GM19240 (cell line): ENCODE results near the gene SPON1.
"Not testable (repeated sequence)": the region's sequence is repeated elsewhere in the genome, so short reads cannot be mapped to it uniquely, and the experiment has no call there.

Experiments used
- DNase-seq: peaks from one replicate; pipeline ENCODE4 v3.0.0; 2011; ENCODE audit warnings: low spot score; ENCODE audit not compliant: insufficient read length

SPON1 gene

GRCh38 chr11:13962562-13963168 lies at the start of gene SPON1:
Gene SPON1 (plus strand): TSS chr11:13962723. CDS start chr11:13962905, 182 bp downstream.
- DNase-seq: no peak

DNA sequence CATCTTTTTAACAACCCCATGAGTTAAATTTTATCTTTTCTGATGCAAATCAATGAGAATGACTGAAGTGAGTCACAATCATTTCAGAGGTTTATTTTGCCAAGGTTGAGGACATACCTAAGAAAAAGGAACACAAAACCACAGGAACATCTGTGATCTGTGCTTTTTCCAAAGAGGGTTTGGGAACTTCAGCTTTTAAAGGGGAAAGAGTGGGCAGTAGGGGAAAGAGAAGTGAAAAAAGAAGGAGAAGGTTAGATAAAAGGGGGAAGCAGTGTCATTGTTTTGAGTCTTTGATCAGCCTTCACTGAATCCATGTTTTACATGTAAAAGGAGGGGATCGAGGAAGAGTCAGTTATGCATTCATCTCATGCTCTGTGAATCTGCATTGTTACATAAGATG lies 45.3 kb upstream of the SPON1 start:
- no peak for DNase-seq

GRCh38 chr11:13917904-13918303 lies 44.6 kb upstream of the SPON1 start:
- no peak for DNase-seq

GRCh38 chr11:13920756-13921155 lies 41.8 kb upstream of the SPON1 start:
- no peak for DNase-seq

- no peak for DNase-seq
Observed at GRCh38 chr11:13921545-13921944, 41.0 kb upstream of the SPON1 start.

GRCh38 chr11:13923182-13923581 lies 39.3 kb upstream of the SPON1 start:
- DNase-seq: no peak

DNA sequence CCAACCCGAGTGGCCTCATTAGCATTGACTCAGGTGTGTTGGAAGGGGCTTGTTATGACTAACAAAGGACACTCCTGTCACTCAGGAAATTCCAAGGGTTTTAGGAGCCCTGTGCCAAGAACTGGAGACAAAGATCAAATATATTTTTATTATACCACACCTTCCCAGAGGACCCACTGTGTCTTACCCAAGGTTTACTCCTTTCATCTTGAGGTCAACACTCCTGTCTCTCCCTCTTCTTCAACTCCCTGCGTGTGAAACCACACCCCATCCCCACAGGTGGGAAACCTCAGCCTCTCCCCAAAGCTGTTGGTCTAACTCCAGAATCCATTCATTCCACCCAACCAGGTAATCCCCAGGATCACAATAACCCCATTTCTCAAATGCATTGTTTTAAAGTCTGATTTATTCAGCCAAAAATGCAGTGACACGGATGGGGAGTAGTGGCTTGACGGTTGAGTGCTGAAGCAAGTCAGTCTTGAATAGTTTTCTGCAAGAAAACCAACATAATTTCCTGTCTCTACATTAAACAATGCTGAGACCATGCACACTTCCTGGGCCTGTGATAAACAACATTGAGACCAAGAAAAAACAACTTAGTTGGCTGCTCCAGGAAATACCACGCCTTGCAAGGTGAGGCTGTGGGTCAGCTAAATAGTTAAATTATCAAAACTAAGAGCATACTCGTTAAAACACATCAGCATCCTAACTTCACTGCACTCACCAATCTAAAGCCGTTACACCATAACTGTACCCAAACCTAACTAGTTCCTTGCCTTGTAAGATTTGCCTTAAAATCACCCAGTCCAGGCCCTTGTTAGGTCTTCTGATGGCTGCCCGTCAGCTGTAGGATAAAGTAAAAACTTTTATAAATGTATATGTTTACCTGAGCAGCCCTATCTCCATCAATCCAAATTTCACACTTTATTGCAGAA lies 38.5 kb upstream of the SPON1 start:
- DNase-seq: no peak

DNA sequence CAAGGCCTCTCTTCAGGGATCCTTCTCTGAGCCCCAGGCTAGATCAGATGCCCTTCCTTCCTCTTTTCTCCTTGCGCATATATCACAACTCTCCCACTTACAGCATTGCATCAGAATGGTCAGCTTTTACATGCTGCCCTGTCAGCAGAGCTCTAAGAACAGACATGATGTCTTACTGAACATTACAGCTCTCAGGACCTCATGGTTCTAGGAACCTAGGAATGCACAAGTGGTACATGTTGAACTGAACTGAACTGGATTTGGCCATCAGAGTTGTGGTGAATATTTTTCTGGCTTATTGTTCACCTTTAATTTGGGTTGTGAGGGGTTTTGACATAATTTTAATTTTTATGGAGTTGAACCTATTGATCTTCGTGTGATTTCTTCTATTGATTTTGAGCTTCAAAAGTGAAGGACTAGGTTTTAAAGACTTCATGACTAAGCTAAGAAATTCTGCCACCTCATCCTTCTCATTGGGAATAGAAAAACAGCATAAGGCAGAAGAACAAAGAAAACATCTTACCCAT lies 37.7 kb upstream of the SPON1 start:
- DNase-seq: no peak

DNA sequence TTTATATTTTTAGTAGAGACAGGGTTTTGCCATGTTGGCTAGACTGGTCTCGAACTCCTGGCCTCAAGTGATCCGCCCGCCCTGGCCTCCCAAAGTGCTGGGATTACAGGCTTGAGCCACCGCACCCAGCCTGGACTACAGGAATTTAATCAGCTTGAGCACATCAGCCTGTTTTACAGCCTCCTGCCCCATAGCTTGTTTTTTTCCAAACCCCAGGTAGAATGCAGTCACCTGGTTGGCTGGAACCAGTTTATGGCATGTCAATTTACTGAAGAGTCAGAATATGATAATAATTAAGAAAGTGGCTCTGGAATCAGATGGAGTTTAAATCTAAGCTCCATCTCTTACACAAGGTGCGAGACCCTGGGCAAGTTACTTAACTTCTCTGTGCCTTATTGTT lies 36.2 kb upstream of the SPON1 start:
- not testable (repeated sequence) for DNase-seq

DNA sequence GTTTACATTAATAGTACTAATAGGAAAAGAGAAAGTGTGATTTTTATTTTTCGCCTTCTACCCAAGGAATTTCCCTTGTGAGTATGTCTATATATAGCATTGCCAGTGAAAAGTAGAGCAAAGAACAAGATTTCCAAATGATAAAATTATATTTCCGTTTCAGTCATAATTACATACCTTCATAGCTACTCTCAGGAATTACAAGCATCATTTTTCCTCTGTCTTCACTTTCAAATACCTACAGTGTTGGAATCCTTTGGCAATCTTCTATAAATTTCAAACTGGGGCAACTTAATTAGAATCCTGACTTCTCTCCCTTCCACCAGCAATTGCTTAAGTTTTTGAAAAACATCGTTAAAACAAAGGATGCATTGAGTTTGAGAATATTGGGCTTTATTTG lies 35.5 kb upstream of the SPON1 start:
- DNase-seq: no peak

DNA sequence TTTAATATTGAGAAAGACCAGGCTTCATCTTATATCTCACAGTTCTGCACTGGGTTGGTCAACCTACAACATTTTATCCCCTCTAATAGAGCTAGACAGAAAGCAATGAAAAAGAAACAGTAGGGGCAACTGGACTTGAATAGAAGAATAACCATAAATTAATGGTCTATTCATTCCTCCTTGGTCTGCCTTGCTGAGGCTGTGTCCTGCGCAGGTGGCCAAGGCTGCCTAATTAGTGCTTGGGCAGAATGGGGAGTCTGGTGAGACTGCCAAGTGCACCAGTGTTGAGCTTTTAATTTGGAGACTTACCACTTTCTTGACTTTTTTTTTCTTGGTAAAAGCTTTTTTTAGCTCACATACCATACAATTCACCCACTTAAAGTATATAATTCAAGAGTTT lies 35.0 kb upstream of the SPON1 start:
- no peak for DNase-seq

- no peak for DNase-seq
Observed at GRCh38 chr11:13928566-13929251, 33.8 kb upstream of the SPON1 start.

DNA sequence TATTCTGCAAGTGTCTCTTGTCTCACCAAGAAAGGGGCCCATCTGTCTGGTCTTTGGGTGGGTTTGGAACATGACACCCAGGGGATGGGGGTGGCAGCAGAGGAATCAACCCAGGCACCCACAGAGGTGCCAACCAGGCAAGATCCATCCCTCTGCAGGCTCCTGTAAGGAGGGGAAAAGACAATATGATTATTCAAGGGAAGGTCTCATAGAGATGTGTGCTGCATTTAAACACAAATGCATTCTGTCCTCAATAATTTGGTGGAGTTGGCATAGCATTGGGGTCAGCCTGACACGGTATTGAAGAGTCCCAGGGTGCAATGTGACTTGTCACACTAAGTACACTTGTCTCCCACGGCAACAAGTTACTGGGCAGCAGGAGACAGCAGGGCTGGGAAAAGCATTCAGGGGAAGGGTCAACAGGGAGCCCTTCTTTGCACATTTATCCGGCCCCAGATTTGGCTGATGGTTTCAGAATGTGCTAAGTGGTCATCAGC lies 33.1 kb upstream of the SPON1 start:
- no peak for DNase-seq

- no peak for DNase-seq
Observed at GRCh38 chr11:13931356-13931755, 31.2 kb upstream of the SPON1 start.

DNA sequence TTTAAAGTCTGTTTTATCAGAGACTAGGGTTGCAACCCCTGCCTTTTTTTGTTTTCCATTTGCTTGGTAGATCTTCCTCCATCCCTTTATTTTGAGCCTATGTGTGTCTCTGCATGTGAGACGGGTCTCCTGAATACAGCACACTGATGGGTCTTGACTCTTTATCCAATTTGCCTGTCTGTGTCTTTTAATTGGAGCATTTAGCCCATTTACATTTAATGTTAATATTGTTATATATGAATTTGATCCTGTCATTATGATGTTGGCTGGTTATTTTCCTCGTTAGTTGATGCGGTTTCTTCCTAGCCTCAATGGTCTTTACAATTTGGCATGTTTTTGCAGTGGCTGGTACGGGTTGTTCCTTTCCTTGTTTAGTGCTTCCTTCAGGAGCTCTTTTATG lies 25.4 kb upstream of the SPON1 start:
- DNase-seq: not testable (repeated sequence)

GRCh38 chr11:13938829-13939228 lies 23.7 kb upstream of the SPON1 start:
- DNase-seq: not testable (repeated sequence)

- no peak for DNase-seq
Observed at GRCh38 chr11:13939961-13940906, 22.3 kb upstream of the SPON1 start.

GRCh38 chr11:13940907-13941256 lies 21.6 kb upstream of the SPON1 start:
- no peak for DNase-seq

- DNase-seq: no peak
Observed at GRCh38 chr11:13941775-13942174, 20.7 kb upstream of the SPON1 start.

DNA sequence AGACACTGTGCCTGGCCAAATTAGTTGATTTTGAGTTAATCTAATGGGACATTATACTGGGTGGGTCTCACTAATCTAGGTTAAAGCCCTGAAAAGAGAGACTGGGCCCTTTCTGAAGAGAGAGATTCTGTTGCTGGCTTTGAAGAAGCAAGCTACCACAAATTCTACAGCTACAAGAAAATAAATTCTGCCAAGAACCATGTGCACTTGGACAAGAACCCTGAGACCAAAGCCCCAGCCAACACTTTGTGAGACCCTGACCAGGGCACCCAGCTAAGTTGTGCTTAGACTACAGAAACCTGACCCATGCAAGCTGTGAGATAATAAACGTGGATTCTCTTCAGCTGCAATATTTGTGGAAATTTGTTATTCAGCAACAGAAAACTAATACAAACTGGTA lies 20.1 kb upstream of the SPON1 start:
- no peak for DNase-seq

DNA sequence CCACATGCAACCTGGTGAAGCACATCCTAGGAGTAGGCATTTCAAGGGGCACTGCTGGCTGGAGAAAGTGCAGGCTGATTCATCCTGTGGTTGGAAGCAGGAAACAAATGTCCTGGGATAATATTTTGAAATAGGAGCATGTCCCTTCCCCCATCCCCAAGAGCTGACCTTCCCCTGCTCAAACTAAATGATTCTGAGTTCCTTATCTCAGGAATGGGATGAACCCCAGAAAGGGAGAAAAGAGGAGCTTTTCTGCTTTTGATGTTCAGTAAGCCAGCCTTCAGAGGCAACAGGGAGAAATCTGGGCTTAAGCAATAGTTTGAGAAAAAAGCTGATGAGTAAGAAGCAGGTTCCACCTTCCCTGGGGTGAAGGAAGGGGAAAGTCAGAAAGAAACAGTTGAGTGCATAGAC lies 19.5 kb upstream of the SPON1 start:
- DNase-seq: no peak
